GM18867 (cell line): ENCODE data around the gene CYFIP1.

Experiments used
- ATAC-seq: cut with Tn5 transposase; IDR thresholded peaks from one replicate; pipeline ENCODE4 v1.9.1; 2021; ENCODE audit warnings: mild to moderate bottlenecking, moderate library complexity; ENCODE audit not compliant: unreplicated experiment

The CYFIP1 gene

DNA sequence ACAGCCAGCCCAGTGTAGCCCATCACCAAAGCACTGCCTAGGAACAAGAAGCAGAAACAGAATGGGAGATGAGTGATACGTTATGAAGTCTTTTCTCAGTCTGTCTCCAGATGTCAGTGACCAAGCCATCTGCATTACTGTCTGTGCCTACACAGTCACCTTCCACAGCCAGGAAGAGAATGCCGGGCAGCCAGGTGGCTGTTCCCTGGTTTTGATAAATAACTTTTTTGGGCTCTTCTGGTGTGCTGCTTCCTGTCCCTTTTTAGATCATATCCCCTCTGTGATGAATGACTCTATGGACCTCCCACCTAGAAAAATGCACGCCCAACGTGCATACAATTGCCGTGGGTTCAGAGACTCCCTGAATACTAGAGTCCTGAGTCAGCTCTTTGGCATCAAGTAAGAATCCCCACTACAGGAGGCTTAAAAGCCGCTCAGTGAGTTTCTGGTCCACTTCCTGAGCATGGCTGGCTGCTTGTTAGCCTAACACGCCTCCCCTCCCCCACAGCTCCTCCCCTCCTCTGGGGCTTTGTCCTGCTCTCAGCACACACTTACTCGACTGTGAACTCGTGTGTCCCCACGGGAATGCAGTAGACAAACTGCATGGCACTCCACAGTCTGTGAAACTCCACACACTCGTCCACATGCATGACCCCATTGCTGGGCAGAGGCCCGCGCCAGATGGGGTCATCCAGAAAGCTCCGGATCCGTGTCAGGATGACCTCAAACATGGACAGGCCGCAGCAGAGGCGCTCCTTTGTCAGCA is 107.0 kb downstream of the CYFIP1 start:
- no peak for ATAC-seq

GRCh38 chr15:22871481-22872086 is 108.6 kb downstream of the CYFIP1 start:
- ATAC-seq: no peak

GRCh38 chr15:22870865-22871264 is 109.3 kb downstream of the CYFIP1 start:
- ATAC-seq: no peak

DNA sequence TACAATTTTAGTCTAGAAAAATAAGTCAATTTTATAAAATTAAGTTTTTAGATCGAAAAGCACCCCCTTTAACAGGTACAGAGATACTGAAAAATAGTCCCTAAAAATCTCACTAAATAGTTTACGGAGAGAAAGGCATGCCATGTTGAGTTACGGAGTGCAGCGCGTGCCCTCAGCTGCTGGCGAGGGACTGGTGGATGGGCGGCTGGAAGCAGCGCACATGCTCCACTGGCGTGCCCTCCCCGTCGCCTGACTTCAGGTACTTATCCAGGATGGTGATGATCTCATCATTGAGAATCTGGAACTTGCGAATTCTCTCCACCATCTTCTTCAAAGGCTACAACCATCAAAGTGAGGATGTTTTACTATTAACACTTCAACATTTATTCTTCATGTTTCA is 110.3 kb downstream of the CYFIP1 start:
- ATAC-seq: no peak

GRCh38 chr15:22868928-22869327 is 111.2 kb downstream of the CYFIP1 start:
- ATAC-seq: no peak

- ATAC-seq: no peak
These were observed 111.7 kb downstream of the CYFIP1 start for GRCh38 chr15:22868495-22868894.

DNA sequence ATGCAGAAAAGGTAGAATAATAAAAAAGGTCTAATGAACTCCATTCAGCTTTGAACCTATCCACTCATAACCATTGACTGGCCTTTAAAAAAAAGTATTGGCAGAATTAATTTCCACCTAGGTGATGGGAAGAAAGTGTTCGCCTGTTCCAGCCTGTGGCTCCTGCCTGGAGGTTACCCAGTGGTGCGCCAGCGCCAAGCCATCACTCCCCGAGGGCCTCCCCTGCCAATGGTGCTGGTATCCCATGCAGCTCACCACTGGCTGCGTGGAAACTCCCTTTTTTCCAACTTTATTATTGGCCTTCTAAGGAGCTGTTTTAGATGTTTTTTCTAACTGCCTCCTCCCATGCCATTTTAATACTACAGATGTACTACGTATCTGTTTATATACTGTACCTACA is 112.3 kb downstream of the CYFIP1 start:
- no peak for ATAC-seq

DNA sequence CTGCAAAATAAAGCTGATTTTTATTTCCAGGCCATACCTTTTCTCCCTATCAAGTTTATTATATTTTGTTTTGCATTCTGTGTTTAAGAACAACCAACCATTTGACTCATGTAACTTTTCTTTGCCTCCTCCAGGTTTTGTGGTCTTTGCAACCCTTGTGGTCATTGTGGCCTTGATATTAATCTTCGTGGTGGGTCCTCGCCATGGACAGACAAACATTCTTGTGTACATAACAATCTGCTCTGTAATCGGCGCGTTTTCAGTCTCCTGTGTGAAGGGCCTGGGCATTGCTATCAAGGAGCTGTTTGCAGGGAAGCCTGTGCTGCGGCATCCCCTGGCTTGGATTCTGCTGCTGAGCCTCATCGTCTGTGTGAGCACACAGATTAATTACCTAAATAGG is 114.1 kb downstream of the CYFIP1 start:
- ATAC-seq: no peak

DNA sequence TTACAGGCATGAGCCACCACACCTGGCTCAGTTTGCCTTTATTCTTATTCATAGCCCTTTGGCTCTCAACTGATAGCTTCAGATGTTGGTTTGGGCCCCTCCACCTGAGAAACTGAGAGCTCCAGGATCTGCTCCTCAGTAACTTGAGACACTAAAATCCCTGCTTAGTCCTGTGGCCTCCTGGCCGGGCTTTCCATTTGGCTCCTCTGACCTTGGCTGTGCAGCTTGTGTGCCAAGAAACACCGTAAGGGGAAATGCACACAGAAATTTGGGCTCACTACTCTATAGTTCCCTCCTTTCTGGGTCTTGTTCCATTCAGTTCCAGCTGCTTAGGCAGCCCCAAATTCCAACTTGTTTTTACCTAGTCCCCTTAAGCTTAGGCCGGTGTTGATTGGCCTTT is 116.8 kb downstream of the CYFIP1 start:
- ATAC-seq: no peak

GRCh38 chr15:22861161-22861560 is 119.0 kb downstream of the CYFIP1 start:
- no peak for ATAC-seq

DNA sequence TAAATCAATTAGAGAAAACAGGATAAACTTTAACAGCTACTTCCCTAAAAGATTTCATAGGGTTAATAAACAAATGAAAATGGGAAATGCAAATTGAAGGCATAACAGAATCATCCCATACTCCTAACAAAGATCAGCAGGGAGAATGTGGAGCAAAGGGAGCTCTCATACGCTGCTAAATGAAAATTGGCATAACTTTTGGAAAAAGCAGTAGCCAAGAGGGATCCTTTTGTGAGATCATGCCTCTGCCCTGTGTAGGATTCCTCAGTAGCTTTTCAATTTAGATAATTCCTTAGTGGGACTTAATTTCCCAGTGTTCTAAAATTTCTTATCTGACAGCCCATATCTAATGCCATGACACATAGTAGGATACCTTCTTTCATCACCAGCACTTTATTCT is 123.5 kb downstream of the CYFIP1 start:
- no peak for ATAC-seq

GRCh38 chr15:22855791-22856190 is 124.4 kb downstream of the CYFIP1 start:
- no peak for ATAC-seq

GRCh38 chr15:22851513-22851912 is 128.7 kb downstream of the CYFIP1 start:
- ATAC-seq: no peak

DNA sequence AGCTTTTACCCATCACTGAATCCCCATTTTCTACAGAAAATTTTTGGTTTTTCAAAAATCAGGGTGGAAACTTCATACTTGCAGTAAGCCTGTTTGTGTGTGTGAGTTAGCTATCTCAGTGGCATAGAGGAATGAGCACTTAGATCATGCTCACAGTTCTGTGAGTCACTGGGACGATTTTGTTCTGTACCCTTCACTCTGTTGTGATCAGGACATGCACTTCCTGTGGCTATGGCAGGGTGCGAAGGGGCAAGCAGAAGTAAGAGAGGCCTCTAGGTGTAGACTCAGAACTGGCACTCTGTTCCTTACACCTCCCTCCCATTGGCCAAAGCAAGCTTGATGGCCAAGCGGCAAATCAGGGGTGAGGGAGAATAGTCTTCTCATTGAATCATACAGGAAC is 130.1 kb downstream of the CYFIP1 start:
- ATAC-seq: no peak

- ATAC-seq: no peak
These were observed 134.1 kb downstream of the CYFIP1 start for GRCh38 chr15:22846073-22846472.

DNA sequence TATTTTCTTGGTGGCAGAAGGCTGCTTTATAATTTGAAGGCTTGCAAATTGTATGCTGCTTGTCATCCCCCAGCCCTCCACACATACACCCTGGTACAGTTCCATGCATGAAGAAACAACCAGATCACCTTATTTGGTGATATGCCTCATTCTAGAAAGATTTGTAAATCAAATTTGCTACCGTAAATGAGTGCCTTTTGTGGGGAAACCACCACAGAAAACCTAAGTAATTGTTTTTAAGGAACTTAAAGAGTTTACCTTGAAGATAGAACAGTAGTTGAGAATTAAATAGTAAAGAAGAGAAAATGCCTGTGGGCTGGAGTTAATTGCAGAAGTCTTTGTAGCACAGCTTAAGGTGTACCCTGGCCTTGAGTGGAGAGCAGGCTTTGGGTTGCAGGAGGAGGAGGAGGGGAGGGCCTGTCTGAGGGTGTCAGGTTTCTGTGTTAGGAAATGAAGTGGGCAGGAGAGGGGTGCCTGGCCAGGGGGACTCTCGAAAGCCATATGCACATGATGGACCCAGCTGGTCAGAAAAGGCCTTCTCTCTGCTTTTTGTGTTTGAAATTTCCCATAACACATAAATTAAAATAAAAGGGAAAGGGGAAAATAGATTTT is 134.8 kb downstream of the CYFIP1 start:
- no peak for ATAC-seq

- no peak for ATAC-seq
These were observed 135.5 kb downstream of the CYFIP1 start for GRCh38 chr15:22844421-22845288.

DNA sequence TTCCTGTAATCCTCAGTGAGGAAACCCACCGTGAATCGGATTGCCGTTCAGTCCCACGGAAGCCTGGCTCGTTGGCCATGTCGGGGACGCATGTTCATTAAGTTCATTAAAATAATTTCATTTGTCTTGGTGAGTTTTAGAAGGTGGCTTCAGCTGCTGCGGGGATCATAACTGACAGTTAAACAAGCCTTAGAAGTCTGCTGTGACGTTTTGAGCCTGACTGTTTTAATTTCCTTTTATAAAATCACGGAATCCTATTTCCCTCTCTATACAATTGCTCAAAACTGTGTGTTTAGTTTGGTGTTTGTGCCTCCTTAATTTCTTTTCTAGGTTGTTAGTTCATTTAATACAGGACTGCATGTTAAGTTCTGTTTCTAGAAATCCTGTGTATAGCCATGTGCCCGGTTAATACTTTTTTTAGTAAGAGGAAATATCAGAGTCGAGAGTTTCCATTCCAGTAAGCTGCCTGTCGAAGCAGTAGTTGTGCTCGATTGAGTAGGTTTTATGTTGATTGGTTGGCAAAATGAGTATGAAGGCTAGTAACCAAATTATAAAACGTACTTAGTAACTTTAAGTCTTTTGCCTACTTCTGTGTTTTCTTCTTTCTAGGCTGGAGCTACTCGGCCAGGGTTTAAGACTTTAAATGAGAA is 141.0 kb downstream of the CYFIP1 start:
- ATAC-seq: peak; percentile 1

- ATAC-seq: peak; percentile 86
These were observed 141.7 kb downstream of the CYFIP1 start, which contains the start of gene NIPA2 for GRCh38 chr15:22838292-22839042. TSS of gene NIPA2 (plus strand) at chr15:22838666. CDS start at chr15:22851732, 13,066 bp downstream.

GRCh38 chr15:22831473-22831872 is 148.7 kb downstream of the CYFIP1 start:
- ATAC-seq: no peak
